Thoracic aorta (tissue), 2 donors: ENCODE data around the gene UTP4. TPM values are rescaled to one million over a fixed set of nuclear protein-coding genes. Genes with fewer than 3 reads are reported as not detected.

Experiments
- ATAC-seq: fragments of 150-250 bp; one replicate; pipeline ENCODE4 v1.8.0; 2017; ENCODE audit warnings: low read depth; ENCODE audit not compliant: insufficient number of reproducible peaks, low FRiP score
- DNase-seq: peaks from one replicate; pipeline ENCODE4 v3.0.0-alpha.2; 2020; ENCODE audit warnings: low spot score
- H3K27ac ChIP-seq, 2 donors: fragments of 200-600 bp; sonication (generic); 1 replicate in 1 of 2; 2 replicates in 1 of 2; pipeline ENCODE4 v1.5.1; 2016; ENCODE audit warnings: mild to moderate bottlenecking in 2 of 2, moderate library complexity in 2 of 2
- H3K27me3 ChIP-seq: fragments of 200-600 bp; sonication (generic); replicated peaks from 2 replicates; pipeline ENCODE4 v1.6.0; 2016; ENCODE audit warnings: mild to moderate bottlenecking; ENCODE audit not compliant: insufficient read depth
- H3K36me3 ChIP-seq: fragments of 200-600 bp; sonication (generic); one replicate; pipeline ENCODE4 v1.5.1; 2016
- H3K4me1 ChIP-seq, 2 donors: fragments of 200-600 bp; sonication (generic); 1 replicate in 1 of 2; 2 replicates in 1 of 2; pipeline versions ENCODE4 v1.5.1 to v1.6.0; 2016; ENCODE audit warnings: low read depth in 2 of 2, mild to moderate bottlenecking in 1 of 2; ENCODE audit not compliant: control insufficient read depth in 1 of 2
- H3K4me3 ChIP-seq: fragments of 200-600 bp; sonication (generic); 2 replicates; pipeline ENCODE4 v1.5.1; 2016; ENCODE audit warnings: mild to moderate bottlenecking
- H3K9me3 ChIP-seq: fragments of 200-600 bp; sonication (generic); 2 replicates; pipeline ENCODE4 v1.5.1; 2016
- total RNA-seq, 2 donors: library from RNA; depleted of rRNA; stranded (reverse); fragments of >200 nt; gene quantifications; one replicate each; pipeline versions ENCODE4 v1.1.0 to v1.2.3, GENCODE V29; 2016
- TF ChIP-seq, protein P1 (sequence below): fragments of 200-600 bp; sonication (generic); IDR thresholded peaks from one replicate; pipeline ENCODE4 v1.5.1; 2019; ENCODE audit warnings: antibody characterized with exemption

The UTP4 gene
- total RNA-seq, 2 donors from 2014 or later, result 44.5 to 59.7 TPM

DNA sequence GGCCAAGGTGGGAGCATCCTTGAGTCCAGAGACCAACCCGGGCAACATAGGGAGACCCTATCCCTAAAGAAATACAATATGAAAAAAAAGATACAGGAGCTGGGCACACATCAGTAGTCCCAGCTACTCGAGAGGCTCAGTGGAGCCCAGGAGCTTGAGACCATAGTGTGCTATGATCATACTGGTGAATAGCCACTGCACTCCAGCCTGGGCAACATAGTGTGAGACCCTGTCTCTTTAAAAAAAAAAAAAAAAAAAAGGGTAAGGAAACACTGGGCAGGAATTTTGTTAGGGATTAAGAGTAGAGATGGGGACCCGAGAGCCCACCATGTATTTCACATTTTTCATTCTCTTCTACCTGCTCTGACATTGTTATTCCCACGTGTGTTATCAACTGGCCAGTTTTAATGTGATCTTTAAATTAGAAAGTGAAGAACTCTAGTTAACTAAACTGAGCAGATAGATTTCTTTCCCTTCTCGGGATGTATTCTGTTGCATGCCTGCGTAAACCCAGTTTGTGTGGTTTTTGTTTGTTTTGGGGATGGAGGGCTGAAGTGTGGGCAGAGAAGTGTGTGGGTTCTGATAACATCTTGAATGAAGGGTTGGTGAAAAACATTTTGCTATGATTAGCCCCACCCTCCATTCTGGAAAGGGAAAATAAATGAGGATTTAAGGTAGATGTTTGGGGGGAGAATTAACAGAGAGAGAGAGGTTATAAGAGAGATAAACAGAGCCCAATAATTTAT, 37.3 kb downstream of the UTP4 start:
- H3K4me1 ChIP-seq, result peaks cover 21 to 47% of the 10 kb centered on the region in 2 donors
- H3K4me3 ChIP-seq, result no peak overlapping the region
- no peaks in the 10 kb centered on the region for H3K27me3 ChIP-seq
- ATAC-seq (no peak), DNase-seq (no peak)
- H3K36me3 ChIP-seq, result peaks cover 6% of the 10 kb centered on the region
- H3K9me3 ChIP-seq, result no peaks in the 10 kb centered on the region
- H3K27ac ChIP-seq, result peak overlapping the region; percentile 84 to 91
- TF ChIP-seq, protein P1, sequence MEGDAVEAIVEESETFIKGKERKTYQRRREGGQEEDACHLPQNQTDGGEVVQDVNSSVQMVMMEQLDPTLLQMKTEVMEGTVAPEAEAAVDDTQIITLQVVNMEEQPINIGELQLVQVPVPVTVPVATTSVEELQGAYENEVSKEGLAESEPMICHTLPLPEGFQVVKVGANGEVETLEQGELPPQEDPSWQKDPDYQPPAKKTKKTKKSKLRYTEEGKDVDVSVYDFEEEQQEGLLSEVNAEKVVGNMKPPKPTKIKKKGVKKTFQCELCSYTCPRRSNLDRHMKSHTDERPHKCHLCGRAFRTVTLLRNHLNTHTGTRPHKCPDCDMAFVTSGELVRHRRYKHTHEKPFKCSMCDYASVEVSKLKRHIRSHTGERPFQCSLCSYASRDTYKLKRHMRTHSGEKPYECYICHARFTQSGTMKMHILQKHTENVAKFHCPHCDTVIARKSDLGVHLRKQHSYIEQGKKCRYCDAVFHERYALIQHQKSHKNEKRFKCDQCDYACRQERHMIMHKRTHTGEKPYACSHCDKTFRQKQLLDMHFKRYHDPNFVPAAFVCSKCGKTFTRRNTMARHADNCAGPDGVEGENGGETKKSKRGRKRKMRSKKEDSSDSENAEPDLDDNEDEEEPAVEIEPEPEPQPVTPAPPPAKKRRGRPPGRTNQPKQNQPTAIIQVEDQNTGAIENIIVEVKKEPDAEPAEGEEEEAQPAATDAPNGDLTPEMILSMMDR, result no peak

DNA sequence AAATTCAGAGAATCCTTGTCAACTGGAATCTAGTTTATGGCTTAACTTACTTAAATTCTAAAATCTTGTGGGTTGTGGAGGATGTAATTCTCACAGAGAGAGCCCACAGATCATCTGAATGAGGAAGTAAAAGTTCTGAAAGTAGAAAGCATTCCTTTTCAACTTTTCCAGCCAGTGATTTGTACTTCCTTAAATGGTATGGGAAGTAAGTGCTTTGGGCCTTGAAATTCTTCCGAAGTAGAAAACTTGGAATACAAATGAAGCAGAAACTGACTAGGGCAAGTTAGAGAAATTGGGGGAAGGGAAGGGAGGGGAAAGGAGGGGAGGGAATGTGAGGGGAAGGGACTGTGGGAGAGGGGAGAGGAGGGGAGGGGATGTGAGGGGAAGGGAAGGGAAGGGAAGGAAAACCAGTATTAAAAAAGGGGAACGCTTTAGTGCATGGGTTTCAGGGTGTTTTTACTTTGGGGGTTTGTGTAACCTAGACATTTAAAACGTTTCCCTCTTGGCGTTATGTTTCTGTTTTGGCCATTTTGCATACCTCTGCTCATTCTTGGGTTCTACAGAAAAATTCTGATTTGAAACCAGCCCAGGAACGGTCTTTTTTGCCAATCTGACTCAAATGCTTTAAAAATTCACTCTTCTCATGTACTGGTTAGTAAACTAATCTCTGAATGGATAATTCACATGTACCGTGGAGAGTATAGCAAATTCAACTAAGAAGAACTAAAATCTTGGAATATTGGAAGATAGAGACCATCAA, 39.1 kb downstream of the UTP4 start:
- DNase-seq (no peak), ATAC-seq (no peak)
- H3K4me1 ChIP-seq, result peaks cover 24 to 56% of the 10 kb centered on the region in 2 donors

DNA sequence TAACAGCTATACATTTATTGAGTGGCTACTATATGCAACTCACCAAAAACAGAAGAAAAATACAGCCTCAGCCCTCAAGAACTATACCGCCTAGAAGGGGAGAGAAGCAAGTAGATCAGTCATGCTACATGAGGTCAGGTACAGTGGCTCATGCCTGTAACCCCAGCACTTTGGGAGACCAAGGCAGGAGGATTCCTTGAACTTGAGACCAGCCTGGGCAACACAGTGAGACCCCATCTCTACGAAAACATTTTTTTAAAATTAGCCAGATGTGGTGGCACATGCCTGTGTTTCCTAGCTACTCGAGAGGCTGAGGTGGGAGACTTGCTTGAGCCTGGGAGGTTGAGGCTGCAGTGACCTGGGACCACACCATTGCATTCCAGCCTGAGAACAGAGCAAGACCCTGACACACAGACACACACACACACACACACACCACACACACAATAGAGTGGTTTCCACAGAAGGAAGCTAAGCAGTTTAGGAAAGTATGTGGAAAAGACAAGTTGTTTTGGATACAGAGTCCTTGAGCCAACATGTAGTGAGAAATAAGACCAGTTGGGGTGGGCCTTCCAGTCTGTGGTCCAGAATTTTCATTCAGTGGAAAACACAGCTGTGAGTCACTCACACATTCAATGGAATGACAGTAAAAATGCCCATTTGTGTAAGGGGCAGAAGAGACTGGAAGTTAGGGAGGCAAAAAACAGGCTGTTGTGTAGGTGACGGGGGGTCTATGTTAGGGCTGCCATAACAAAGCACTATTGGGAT, 43.8 kb downstream of the UTP4 start:
- Histone ChIP-seq H3K27ac (peak overlapping the region; percentile 29 to 64), H3K4me3 (no peak overlapping the region), H3K9me3 (no peaks in the 10 kb centered on the region), H3K36me3 (no peaks in the 10 kb centered on the region), H3K27me3 (no peaks in the 10 kb centered on the region), H3K4me1 (peaks cover 35 to 63% of the 10 kb centered on the region in 2 donors)
- DNase-seq, result no peak
- TF ChIP-seq, protein P1, result no peak
- no peak for ATAC-seq

More for the DNA sequence above, 39.1 kb downstream of the UTP4 start:
- Histone ChIP-seq H3K27me3 (no peaks in the 10 kb centered on the region), H3K36me3 (peaks cover 4% of the 10 kb centered on the region), H3K27ac (peak overlapping the region; percentile 84 to 91), H3K4me3 (peak overlapping the region; percentile 54), H3K9me3 (no peaks in the 10 kb centered on the region)
- TF ChIP-seq, protein P1, result no peak

DNA sequence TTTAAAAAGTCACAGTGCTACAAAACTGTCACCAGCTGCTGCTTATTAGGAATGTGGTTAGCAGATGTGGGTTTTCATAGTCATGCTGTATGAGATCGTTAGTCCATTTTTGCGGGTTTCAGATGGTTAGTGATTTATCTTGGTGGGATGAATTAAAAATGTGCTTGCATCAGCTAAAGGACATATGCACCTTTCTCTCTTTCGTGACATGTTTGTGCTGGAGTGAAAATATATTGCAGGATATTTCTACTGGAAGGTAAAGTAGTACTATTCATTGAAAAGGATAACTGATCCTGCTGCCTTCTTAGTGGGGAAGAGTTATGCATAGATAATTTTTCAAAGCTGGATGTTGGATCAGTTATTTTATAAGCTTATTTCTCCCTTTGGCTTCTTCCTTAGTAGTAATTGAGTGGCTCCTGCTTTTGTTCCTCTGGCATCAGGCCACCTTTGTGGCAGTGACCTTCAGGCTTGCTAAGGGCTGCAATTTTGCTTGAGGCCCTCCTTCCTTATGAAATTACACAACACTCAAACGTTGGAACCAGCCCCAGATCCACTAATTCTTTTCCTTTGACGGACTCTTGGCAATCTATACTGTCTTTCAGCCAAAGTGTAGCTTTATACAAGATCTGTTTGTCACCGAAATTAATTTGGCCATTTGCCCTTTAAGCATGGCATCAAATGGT, 47.0 kb downstream of the UTP4 start:
- ATAC-seq, result peak; percentile 88
- H3K4me1 ChIP-seq, result peaks cover 28 to 53% of the 10 kb centered on the region in 2 donors

More for the DNA sequence above, 47.0 kb downstream of the UTP4 start:
- peak; percentile 59 for DNase-seq
- H3K4me3 ChIP-seq, result no peak overlapping the region
- H3K36me3 ChIP-seq, result no peaks in the 10 kb centered on the region
- no peaks in the 10 kb centered on the region for H3K9me3 ChIP-seq
- TF ChIP-seq, protein P1, result no peak
- no peaks in the 10 kb centered on the region for H3K27me3 ChIP-seq
- H3K27ac ChIP-seq, result peak overlapping the region; percentile 77 to 80
